Bone marrow (tissue), 2 donors: ENCODE results near the gene ZDHHC1.
A peak's percentile ranks its signal among the peaks of the same experiment; 100 is the strongest.
"Not testable (repeated sequence)": the region's sequence is repeated elsewhere in the genome, so short reads cannot be mapped to it uniquely, and the experiment has no call there.

Experiments
- DNase-seq, 2 donors: peaks; one replicate each; lab custom pipeline; 2025; lab: John Stamatoyannopoulos, UW

Gene ZDHHC1

GRCh38 chr16:67430977-67431774 lies 14.9 kb upstream of the ZDHHC1 start, which contains the start of gene HSD11B2:
Gene HSD11B2 (plus strand): TSS chr16:67431121. CDS start chr16:67431249, 128 bp downstream.
- peak in 1 of 2 donors; percentile 30 for DNase-seq

GRCh38 chr16:67430504-67430976 lies 14.3 kb upstream of the ZDHHC1 start:
- peak in 1 of 2 donors; percentile 30 for DNase-seq

- no peak for DNase-seq
These were observed 13.7 kb upstream of the ZDHHC1 start for GRCh38 chr16:67429799-67430503.

- DNase-seq = no peak
These were observed 12.9 kb upstream of the ZDHHC1 start for GRCh38 chr16:67429053-67429798.

DNA sequence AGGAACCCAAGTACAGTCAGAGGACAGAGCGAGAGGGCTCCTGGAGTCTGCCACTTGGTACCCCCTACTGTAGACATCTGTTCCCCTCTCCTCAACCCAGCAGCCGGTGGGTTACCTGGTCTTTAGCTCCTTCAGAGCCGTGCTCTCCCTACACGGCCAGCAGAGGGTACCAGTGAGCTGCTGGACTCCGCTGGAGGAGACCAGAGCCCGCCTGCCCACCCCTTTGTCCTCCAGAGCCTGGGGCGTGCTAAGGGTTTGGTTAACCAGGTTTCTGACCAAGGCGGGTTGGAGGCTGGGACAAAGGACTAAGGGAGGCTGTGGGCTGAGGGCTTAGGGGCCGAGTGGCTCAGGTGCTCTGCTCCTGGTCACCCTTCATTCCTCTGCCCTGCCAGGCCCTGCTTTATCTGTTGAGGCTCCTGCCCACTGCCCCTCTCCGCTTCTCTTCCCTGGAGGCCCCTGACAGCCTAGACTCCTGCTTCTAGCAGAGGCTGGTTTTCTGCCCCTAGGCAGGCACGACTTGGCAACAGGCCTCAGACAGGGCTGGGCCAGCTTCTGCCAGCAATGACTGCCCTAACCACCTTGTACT lies 12.0 kb upstream of the ZDHHC1 start:
- peak; percentile 19 to 26 for DNase-seq

DNA sequence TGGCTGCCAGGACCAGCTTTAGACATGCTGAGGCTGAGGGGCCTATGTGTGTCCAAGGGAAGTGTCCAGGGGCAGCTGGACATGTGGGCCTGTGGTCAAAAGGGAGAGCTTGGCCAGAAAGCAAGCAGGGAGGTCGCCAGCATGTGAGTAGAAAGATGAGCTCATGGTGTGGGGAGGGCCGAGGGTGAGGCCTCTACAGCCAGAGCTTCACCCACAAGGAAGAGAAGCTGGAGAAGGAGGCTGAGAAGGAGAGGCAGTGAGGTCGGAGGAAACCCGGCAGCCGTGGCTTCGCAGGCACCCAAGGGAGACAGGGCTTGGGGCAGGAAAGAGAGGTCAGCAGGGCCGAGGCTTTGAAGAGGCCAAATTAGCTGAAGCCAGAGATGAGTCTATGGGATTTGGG lies 10.7 kb upstream of the ZDHHC1 start:
- no peak for DNase-seq

DNA sequence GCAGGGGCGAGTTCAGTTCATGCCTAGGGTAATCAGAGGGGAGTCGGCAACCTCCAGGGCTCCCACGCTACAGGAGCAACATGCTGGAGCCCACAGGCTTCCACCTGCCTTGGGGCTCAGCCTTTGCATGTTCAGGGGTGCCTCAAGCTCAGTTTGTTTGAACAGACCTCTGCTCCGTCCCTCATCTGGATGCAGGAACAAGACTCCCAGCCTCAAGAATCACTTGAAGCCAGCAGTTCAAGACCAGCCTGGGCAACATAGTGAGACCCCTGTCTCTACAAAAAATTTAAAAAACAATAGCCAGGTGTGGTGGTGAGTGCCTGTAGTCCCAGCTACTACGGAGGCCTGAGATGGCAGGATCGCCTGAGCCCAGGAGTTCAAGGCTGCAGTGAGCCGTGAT lies 9.7 kb upstream of the ZDHHC1 start:
- no peak for DNase-seq

- no peak for DNase-seq
These were observed 9.3 kb upstream of the ZDHHC1 start for GRCh38 chr16:67425580-67425979.

GRCh38 chr16:67425061-67425460 lies 8.8 kb upstream of the ZDHHC1 start:
- DNase-seq = no peak

GRCh38 chr16:67424261-67424615 lies 8.0 kb upstream of the ZDHHC1 start:
- no peak for DNase-seq

- no peak for DNase-seq
These were observed 7.5 kb upstream of the ZDHHC1 start for GRCh38 chr16:67423611-67424260.

GRCh38 chr16:67423015-67423414 lies 6.7 kb upstream of the ZDHHC1 start:
- no peak for DNase-seq

GRCh38 chr16:67421030-67421429 lies 4.8 kb upstream of the ZDHHC1 start:
- no peak for DNase-seq

DNA sequence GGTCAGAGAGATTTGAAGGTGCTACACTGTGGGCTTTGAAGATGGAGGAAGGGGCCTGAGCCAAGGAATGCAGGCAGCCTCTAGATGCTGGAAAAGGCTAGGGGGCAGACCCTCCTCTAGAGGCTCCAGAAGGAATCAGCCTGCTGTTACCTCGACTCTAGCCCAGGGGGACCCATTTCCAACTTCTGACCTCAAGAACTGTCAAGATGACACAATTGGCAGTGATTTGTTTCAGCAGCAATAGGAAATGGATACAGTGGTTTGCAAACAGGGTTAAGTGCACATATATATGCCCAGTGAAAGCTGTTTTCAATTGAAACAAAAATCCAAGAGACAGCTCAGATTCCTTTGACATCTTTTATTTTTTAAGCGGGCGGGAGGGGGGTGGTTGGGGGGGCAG lies 3.7 kb upstream of the ZDHHC1 start:
- DNase-seq = no peak

DNA sequence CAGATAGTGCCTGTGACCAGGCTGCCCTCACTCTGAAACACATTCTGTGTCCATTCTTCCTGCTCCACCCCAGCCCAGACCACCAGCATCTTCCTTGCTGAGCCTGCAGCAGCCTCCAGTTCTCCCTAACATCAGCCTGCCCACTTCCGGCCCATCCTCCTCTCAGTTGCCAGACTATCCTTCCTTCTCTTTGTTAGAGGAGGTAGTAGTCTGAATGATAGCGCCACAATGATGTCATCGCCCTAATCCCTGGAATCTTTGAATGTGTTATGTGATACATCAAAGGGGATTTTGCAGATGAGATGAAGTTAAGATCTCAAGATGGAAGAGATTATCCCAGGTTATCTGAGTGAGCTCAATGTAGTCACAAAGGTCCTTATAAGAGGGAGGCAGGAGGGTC lies 3.2 kb upstream of the ZDHHC1 start:
- no peak for DNase-seq

GRCh38 chr16:67417333-67418061 lies 1.2 kb upstream of the ZDHHC1 start:
- DNase-seq = no peak

GRCh38 chr16:67415421-67415820 lies 856 bp downstream of the ZDHHC1 start:
- DNase-seq = not testable (repeated sequence)

GRCh38 chr16:67413978-67414911 lies 2.0 kb downstream of the ZDHHC1 start:
- DNase-seq = no peak

GRCh38 chr16:67412294-67412693 lies 4.0 kb downstream of the ZDHHC1 start:
- DNase-seq = no peak

- DNase-seq = no peak
These were observed 4.9 kb downstream of the ZDHHC1 start for GRCh38 chr16:67411339-67411738.
